ENCODE measurements around the gene HERC3.

HERC3 gene

GRCh38 chr4:88591787-88592599 is at the start of gene HERC3:
TSS of gene HERC3 (plus strand) at chr4:88592480. CDS start at chr4:88605824, 13,344 bp downstream.
- peak; percentile 99 for ATAC-seq
- TF ChIP-seq ISL1 (CRISPR knock-in tag; IDR thresholded peaks at IDR 0.05) = no peak
- no peak for TF ChIP-seq TSHZ2 (CRISPR knock-in tag; IDR thresholded peaks at IDR 0.05)
- no peak for TF ChIP-seq ZFP3 (CRISPR knock-in tag; IDR thresholded peaks at IDR 0.05)
- no peak for TF ChIP-seq BACH2 (CRISPR knock-in tag; IDR thresholded peaks at IDR 0.05; ENCODE audit: borderline replicate concordance)
- TF ChIP-seq GLIS3 (CRISPR knock-in tag; IDR thresholded peaks at IDR 0.05) = no peak
- no peak for TF ChIP-seq POU6F1 (CRISPR knock-in tag; IDR thresholded peaks at IDR 0.05; ENCODE audit: borderline replicate concordance, low read depth)
- TF ChIP-seq CREB5 (CRISPR knock-in tag; IDR thresholded peaks at IDR 0.05; ENCODE audit: low read depth) = no peak
- no peak for TF ChIP-seq CSDC2 (CRISPR knock-in tag; IDR thresholded peaks at IDR 0.05)
- no peak for TF ChIP-seq TCF4 (CRISPR knock-in tag; IDR thresholded peaks at IDR 0.05; ENCODE audit: borderline replicate concordance)
- TF ChIP-seq TOX (CRISPR knock-in tag; IDR thresholded peaks at IDR 0.05; ENCODE audit: borderline replicate concordance) = no peak
- TF ChIP-seq CSRNP3 (CRISPR knock-in tag; IDR thresholded peaks at IDR 0.05) = no peak
- TF ChIP-seq RARB (CRISPR knock-in tag; IDR thresholded peaks at IDR 0.05) = no peak
- TF ChIP-seq ZNF8 (CRISPR knock-in tag; IDR thresholded peaks at IDR 0.05) = no peak
- no peak for TF ChIP-seq ZC3H10 (CRISPR knock-in tag; IDR thresholded peaks at IDR 0.05)
- no peak for TF ChIP-seq SNAI2 (CRISPR knock-in tag; IDR thresholded peaks at IDR 0.05)
- TF ChIP-seq ZNF565 (CRISPR knock-in tag; conservative IDR thresholded peaks at IDR 0.05; ENCODE audit: low read depth) = no peak
- no peak for TF ChIP-seq OSR1 (CRISPR knock-in tag; IDR thresholded peaks at IDR 0.05)
- no peak for TF ChIP-seq ZFP30 (CRISPR knock-in tag; IDR thresholded peaks at IDR 0.05)

GRCh38 chr4:88549815-88550214 is 42.5 kb upstream of the HERC3 start:
- TF ChIP-seq ESRRG (CRISPR knock-in tag; IDR thresholded peaks at IDR 0.05) (no peak), TCF4 (CRISPR knock-in tag; IDR thresholded peaks at IDR 0.05; ENCODE audit: borderline replicate concordance) (no peak), CSDC2 (CRISPR knock-in tag; IDR thresholded peaks at IDR 0.05) (no peak), ISL1 (CRISPR knock-in tag; IDR thresholded peaks at IDR 0.05) (no peak), PPARA (CRISPR knock-in tag; IDR thresholded peaks at IDR 0.05; ENCODE audit: borderline replicate concordance) (no peak), CREB5 (CRISPR knock-in tag; IDR thresholded peaks at IDR 0.05; ENCODE audit: low read depth) (no peak)
- no peak for ATAC-seq

GRCh38 chr4:88567591-88567990 is 24.7 kb upstream of the HERC3 start:
- peak; percentile 44; the same call in 2 of the 3 replicates for ATAC-seq
- TF ChIP-seq GLIS3 (CRISPR knock-in tag; IDR thresholded peaks at IDR 0.05) = no peak
- 0 out of 2 replicates have a peak, but pooled peaks have one; percentile 28 for TF ChIP-seq TCF4 (CRISPR knock-in tag; IDR thresholded peaks at IDR 0.05; ENCODE audit: borderline replicate concordance)
- TF ChIP-seq ISL1 (CRISPR knock-in tag; IDR thresholded peaks at IDR 0.05) = no peak

All from SK-N-SH treated with all-trans-retinoic acid at 6 μM for 48 hours (cell line).